NCI-H2029 treated with DMSO at 0.1 percent for 48 hours (cell line): ENCODE data around the gene NHEJ1.
A peak's percentile ranks its signal among the peaks of the same experiment; 100 is the strongest.

Experiments used
- DNase-seq: peaks from one replicate; lab custom pipeline; 2025; lab: John Stamatoyannopoulos, UW

NHEJ1 gene

DNA sequence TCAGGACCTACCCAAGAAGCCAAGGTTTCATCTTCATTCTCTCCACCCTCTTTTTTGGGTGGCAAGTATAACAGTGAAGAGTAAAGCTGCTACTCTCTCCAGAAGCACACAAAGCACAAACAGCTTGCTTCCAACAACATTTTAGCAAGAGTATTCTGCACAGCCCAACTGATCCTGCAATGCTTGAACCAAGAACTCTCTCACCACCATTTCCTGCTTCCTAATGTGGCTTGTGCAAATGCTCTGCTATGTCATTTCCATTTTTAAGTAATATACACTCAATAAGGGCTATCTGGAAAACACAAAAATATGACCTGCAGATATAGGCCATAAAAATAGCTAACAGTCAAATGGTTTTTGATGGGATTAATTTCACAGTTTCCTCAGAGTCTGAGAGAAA lies 75.8 kb downstream of the NHEJ1 start:
- no peak for DNase-seq

DNA sequence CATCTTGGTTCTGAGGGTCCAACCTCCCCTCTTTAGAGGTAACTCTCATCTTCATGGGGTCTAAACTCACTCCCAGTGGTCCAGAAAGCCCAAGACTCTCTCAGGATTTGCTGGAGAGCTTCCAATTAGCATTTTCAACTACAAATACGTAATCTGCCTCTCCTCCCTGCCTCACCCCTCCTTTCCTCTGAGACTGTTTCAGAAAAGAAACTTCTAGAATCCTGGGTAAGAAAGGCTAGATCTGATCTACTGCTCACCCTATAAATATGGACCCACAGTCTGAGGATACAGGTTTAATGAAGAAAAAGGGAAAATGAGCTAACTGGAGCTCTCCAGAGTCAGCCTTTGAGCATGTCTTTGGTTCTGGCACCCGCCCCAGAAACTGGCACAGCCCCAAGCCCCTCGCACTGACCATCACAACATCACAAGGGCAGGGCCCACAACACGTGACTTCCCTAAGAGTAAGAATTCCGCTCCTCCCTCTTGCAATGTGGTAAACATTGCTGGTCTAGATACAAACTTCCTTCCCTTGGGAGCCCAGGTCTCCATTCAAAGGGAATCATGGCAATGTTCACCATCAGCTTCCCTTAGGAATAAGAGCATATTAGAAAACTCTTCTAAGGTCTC lies 78.2 kb downstream of the NHEJ1 start:
- DNase-seq = no peak

DNA sequence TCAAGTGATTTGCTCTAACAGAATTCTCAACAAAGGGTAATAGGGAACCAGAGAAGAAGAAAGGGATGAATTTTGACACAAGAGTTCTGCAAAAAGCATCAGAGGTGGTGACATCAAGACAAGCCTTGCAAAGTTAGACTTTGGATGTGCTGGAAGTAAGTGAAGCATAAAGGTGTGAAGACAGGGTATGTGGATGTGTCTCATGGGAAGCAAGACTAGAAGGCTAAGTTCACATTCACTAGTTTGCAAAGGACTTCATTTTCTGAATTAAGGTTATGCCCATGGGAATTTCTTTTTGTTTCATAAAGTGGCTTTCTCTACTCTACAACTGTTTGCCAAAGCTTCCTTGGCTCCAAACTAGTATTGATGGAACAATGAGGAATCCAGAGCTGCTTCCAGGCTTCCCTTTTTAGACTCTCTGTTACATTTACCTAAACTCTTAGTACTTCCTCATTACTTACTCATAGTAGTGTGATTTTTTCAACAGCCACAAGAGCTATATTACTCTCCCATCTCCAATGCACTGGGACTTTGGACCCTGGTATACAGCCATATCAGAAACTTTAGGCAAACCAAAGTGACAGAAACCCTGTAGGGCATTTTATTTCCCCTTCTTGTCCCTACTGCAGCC lies 78.8 kb downstream of the NHEJ1 start:
- no peak for DNase-seq

DNA sequence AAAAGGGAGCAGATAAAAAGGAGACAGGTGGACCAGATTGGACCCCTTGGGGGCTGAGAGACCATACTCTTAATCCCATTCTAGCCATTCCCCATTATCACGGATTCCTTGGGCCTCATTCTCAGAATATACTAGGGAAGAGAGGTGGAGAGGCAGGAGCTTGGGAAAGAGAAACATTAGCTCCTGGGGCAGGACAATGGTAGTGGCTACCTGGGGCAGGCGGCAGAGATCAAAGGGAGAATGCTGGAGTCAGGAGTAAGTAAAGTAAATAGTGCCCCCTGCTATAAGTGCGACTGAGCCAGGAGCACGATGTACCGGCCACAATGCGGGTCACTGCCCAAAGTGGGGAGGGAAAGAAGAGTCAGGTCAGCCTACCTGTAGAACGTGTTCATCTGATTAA lies 79.5 kb downstream of the NHEJ1 start:
- DNase-seq = no peak

DNA sequence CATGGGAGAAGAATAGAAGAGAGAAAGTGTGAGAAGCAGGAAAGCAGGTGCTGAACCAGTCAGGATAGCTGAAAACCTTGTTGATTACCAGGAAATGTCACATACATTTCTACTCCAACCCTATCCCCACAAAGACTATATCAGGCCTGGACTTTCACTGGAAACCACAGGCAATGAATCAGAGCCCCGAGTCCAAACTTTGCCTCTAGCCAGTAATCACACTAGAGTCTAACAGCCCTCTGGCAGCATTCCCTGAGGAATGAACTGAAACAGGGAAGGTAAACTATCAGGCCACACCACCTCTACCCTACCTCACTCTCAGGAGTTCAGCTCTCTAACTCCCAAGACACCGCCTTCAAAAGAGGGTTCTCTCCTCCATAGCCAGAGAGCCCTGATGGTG lies 81.2 kb downstream of the NHEJ1 start:
- DNase-seq = no peak

DNA sequence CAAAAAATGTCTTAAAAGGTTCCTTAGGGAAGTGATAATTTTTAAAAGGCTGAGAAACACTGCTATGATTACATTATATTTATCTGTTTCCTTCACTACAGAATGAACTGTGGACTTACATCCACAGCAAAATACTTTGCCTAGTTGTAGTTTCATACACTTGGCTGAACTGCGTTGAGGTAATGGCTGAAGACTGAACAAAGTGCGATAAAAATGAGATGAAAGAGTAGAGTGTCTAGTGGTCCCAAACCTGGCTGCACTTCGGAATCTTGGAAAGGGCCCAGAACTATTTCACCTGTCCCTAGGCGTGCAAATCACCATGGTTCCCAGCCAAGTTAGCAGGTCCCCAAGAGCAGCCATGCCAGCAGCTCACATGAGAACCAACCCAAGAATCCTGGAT lies 81.7 kb downstream of the NHEJ1 start:
- DNase-seq = no peak

DNA sequence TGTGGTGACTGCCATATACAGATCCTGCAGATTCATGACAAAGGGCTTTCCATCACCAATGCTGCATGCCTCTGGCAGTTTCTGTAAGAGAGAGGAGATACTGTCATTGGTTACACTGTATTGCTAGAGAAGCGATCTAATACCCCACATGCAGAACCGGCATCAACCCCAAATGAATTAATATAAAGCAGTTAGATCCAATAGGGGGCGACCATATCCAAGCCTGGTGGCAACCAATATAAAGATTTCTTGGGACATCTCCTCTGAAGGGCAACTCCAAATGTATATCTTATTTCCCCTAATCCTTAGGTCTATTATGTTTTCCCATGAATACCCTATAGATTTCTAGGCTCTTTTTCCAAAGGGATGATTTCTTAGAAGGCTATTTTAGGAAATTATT lies 82.5 kb downstream of the NHEJ1 start:
- no peak for DNase-seq

DNA sequence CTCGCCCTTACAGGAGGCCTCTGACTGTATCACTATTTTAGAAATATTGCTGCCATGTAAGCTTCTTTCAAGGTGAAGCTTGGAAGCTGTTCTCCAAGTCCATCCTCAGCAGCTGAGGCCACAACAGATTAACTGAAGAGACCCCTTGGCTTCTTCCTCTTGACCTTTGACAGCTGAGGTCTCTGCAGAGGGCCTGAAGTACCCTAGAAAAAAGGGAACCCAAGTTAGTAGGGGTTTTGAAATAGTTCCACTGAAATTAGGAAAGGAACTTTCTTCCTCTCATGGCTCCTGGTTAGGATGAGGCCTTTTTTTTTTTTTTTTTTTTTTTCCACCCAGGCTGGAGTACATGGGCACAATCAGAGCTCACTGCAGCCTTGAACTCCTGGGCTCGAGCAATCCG lies 84.4 kb downstream of the NHEJ1 start:
- DNase-seq = no peak

DNA sequence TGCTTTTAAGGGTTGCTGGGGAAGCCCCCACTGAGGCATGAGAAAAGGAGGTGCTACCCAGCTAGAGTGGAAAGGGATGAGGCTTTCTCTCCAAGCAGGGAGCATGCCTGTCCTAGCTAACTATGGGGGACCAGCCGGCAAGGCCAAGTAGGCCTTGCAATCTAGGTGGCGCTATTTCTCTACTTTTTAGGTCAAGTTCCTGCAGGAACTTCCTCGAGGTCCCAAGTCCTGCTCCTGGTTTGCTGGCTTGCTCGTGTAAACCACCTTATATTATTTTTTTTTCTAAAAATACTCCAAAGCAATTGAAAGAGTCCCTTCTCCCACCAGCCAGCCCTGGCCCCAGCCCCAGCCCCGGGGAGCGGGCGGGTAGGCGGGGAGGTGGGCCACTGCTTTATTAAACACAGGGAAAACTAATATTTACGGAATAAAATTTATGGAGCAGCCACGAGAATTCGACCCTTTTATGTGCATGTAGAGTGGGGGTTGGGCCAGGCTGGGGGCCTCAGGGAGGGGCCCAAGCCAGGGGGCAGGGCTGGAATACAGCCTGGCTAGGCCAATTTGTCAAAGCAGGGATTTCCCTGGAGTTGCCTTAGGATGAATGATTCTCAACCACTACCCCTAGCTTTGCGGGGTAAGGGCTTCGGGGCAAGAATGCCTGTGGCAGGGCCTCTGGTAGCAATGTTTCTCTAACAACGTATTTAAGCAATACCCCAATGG lies 87.0 kb downstream of the NHEJ1 start:
- no peak for DNase-seq

DNA sequence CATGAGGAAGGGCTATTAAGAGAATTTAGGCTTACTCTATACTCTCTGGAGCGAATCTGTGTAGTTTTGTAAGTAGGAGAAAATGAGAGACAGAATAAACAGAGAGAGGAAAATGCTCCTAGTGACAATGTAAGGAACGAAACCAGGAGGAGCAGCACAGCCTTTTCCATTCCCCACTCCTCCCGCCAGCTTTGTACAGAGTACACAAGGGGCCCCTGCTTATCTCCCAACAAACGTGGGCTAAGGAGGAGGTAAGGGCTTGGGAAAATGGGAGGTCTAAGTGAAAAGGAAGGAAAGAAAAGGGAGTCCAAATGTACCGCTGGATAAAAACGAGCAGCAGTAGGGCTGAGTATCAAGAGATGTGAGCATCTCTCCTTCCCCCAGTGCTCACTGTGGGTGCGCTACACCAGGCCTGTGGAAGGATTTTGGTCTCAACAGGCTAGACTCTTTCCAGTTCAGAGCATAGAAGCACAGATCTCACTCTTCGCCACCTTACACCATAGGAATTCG lies 87.8 kb downstream of the NHEJ1 start:
- DNase-seq = no peak

DNA sequence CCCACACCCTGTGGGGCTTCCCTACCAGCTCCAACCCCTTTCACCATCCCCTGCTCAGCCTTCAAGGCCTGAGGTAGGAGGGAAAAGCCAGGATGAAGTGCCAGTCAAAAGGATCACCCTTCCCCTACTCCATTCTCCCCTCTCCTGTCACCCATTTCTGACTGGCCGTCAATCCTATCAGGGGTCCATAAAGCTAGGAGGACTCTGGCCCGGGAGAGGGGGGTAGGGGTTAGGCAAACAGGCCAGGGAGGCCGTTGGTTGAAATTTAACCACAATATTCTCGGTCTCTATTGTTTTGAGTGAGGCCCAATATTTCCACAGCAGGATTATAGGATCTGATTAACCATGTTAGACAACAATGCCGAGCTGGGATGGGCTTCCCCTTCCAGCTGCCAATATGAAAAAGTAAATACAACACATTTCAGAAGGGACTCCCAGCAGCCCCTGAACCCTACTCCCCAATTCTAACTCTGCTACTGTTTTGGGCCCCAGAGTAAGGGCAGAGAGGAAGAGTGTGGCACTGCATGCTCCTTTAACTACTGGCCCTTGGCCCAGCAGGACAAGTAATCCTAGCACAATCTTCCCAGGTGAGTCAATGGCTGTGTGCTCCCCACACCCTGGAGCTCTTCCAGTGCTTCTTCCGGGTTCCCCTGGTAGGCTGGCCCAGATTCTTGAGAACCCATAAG lies 89.3 kb downstream of the NHEJ1 start:
- DNase-seq = no peak

DNA sequence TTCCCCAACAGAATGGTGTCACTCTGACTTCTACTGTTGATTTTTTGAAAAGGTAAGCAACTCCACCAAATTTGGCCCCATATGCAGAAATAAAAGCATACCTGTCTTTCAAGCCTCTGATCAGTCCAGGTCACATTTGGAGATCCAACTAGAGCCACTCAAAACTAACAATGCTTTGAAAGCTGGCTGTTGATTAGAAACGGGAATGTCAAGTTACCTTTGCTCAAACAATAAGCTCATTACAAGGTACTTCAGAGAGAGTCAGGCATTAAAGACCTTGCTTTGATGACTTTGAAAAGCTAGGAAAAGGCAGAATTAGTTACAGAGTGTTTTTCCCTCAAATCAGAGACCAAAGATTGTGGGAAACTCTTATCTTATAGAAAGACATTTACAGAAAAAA lies 95.1 kb downstream of the NHEJ1 start:
- no peak for DNase-seq

DNA sequence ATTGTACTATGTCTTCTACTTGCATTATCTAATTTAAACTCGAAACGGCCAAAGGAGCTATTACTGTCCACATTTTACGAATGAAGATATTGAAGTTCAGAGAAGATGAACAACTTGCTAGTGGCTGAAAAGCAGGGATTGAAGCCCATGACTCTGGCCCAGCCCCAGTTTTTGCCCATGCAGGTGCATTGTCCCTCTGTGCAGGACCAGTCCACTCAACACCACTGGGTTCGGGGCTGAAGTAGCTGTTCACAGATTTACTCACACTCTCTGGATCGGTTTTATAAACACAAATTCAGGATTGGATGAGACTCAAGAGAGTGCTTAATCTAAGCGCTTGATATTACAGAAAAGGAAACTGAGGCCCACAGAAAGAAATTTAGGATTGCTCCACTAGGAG lies 98.5 kb downstream of the NHEJ1 start:
- no peak for DNase-seq

DNA sequence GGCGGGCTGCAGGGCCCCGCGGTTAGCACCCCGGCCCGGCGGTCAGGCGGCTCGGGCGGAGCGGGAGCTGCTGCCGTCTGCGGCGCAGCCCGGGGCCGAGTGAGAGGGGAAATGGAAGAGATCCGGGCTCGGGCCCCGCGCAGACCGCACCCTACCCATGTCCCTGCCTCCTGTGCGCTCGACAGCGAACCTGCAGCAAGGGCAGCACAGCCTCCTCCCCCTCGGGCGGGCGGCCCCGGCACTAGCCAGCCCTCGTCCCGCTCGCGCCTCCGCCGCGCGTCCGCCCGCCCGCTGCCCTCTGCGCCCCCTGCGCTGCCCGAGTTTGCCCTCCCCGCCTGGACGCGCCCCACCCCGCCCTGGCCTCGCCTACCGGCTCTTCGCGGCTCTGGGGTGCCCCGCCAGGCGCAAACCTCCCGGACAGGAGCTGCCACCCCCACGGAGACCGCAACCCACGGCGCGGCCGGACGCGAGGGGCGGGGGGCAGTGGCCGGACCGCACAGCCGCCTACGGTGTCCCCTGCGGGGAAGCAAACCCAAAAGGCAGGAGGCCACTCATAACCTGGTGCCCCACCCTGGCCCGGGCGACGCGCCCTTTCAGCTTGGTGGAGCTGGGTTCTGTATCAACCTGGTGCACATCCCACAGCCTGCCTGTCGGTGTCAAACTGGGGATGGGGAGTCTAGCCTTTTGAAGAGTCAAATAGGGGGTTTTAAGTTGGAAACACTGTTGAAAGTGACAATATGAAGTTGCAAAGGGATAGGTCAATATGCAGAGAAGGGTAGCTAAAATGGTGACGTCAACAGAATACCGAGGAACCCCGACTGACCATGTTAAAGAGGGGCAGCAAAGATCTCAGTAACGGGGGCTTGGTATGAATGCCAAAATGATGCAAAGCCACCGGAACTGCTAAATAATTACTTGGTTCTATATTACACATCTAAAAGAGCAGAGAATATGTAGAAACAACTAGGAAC lies 99.5 kb downstream of the NHEJ1 start, which contains the start of gene IHH:
IHH (minus strand) TSS at position 101 of the 971 bp plus-strand sequence. CDS start 454 bp downstream, outside the sequence.
- DNase-seq = no peak

DNA sequence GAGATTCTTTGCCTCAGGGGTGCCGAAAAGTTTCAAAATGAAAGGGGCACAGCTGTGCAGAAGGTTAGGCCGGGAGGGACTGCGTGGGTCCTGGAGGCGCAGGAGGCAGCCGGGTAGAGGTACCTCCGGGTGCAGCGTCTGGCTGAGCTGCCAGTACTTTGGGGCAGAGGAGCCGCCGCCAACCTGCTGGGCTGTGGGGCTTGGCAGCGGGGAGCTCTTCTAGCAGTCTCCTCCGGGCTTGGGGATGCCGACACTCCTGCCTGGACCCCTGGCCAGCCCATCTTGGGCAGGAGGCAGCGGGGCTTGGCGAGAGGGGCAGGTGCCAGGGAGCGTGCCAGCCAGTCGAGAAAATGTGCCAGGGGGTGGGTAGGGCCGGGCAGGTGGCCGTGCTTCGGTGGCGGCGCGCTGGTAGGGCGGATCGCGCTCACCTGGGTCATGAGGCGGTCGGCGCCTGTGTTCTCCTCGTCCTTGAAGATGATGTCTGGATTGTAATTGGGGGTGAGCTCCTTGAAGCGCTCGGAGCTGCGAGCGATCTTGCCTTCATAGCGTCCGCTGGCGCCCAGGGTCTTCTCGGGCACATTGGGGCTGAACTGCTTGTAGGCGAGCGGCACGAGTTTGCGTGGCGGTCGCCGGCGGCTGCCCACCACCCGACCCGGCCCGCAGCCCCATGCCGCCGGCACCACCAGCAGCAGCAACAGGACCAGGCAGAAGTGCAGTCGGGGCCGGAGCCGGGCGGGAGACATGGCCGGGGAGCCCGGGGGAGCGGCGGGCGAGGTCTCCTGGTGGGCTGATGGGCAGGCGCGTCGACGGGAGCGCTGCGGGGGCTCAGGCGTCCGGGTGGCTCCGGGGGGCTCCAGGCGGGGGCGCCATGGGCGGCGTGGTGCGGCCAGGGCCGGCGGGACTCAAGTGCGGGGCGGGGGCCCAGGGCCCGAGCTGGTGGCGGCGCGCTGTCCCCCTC lies 100.6 kb downstream of the NHEJ1 start:
- no peak for DNase-seq

DNA sequence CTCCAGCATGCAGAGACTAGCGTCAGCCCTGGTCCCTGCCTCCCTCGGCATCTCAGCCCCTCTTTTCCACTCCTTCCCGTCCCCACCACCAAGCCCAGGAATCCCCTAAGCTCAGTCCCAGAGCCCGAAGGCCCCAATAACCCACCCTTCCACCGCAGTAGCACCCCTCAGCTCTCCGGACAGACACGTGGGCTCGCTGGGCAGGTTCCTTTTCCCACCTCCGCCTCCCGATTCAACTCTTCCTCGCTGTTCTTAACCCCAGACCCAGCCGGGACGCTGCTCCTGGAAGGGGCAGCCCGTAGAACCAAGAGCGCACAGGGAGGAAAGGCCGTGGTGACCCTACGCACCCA lies 101.3 kb downstream of the NHEJ1 start:
- DNase-seq = no peak

DNA sequence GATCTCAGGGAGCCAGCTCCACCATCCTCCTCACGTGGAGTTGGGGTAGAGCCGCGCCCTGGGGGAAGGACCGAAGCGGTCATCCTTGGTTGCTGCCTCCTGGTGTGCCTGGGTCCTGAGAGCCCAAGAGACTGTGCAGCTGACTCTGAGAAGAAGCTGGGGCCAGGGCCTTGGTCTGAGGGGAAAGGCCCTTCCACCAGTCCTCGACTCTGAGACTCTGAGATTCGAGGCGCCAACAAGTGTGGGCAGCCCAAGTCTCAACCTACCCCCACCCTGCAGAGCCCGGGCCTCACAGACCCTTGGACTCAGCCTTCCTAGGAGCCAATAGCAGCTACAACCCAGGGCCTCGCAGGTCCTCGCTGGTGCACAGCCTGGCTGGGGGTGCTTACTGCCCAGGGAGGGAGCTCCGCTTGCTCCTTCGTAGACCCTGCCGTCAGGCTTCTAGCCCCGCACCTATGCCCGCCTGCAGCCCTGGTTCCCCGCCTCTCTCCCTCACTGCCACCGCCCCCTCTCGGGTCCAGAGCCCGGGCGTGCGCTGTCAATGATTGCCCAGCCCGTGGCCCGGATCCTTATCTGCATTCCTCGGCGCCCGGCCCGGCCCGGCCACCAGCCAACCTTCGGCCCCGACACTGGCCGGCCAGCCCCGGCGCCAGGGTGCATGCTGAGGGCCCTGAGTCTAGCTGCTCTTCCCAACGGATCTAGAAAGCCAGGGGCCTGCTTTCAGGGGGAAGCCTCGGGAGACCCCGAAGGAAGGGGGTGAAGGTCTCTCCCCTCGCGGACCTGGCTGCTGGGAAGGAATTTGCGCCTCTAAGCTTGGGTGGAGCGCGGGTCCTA lies 101.9 kb downstream of the NHEJ1 start:
- no peak for DNase-seq

DNA sequence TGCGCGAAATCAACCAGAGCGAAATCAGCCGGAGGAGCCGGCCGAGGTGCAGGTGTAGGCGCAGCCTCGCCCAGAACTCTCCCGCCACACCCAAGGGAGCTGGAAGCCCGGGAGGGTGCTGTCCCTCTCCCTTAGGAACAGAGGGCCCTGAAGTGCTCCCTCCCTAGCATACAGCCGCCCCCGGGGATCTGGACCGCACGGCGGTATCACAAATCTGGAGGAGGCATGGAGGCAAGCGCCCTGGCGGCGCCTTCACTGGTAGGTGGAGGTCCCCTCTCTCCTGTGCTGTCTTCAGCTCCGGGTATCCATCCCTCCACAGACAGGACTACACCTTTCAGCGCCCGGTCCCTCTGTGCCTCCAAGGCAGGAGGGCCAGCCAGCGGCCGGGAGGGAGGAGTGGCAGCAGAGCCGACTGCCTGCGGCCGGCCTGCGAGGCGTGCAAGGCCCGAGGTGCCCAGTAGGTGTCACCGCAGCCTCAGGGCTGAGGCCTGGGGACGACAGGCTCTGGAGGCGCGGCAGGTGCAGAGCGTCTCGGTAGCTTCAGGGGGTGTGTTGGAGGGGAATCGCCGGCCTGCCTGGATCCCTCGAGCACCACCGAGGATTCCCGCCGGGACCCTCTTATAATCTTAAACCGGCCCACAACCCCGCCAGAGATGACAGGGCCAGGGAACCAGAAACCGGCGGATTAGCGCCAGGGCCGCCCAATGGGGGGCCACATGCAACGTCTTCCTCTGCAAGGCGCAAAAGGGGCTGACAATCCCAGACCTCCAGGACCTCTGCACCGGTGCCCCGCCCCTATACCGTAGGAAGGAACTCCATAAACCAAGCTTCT lies 102.7 kb downstream of the NHEJ1 start:
- DNase-seq = peak; percentile 47
